ENCODE data around the gene EFNA5. TPM values are rescaled to one million over a fixed set of nuclear protein-coding genes. Genes with fewer than 3 reads are reported as not detected.

The EFNA5 gene
- total RNA-seq, 1 experiment from 2014 or later: 0.22 TPM

DNA sequence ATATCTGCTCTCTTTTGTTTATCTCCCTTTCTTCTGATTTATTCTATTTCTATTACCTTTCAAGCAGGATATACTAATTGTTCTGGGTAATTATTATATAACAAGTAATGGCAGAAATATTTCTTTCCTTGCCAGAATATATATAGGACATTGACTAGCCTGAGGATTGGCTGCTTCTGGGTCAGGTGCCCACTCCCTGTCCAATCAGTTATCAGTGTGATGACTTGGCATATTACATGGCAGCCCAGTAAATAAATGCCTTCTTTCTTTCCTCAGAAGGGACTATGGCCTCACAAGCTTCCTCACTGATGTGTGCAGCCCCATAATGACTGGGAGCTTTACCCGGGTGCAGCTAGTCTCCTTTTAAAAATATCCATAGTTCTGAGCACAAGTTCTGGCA lies 301.1 kb downstream of the EFNA5 start:
- Histone ChIP-seq H3K9me3 (ENCODE audit: control insufficient read depth in 1 of 2, insufficient read depth in 1 of 2, low read depth in 1 of 2, low read length in 2 of 2) (no peaks in the 10 kb centered on the region), H3K4me3 (replicated peaks in 1 of 2; ENCODE audit: low read depth in 1 of 2, low read length in 2 of 2) (no peak overlapping the region), H3K9ac (ENCODE audit: low read length) (no peak overlapping the region), H3K9me2 (ENCODE audit: insufficient read depth) (no peaks in the 10 kb centered on the region), H4K20me1 (ENCODE audit: insufficient read depth) (no peaks in the 10 kb centered on the region), H3K27me3 (ENCODE audit: insufficient read depth, low read length) (no peaks in the 10 kb centered on the region), H3K27ac (ENCODE audit: low read depth, low read length) (no peak overlapping the region), H2AFZ (ENCODE audit: low read depth, low read length, poor library complexity, severe bottlenecking) (no peak overlapping the region), H3K4me1 (ENCODE audit: control insufficient read depth in 1 of 2, insufficient read depth in 2 of 2, low read length in 2 of 2) (no peaks in the 10 kb centered on the region), H3K36me3 (ENCODE audit: control insufficient read depth in 1 of 2, insufficient read depth in 2 of 2, low read length in 2 of 2) (no peaks in the 10 kb centered on the region), H3K4me2 (ENCODE audit: low read length) (no peak overlapping the region), H3K79me2 (ENCODE audit: insufficient read depth, low read length) (no peaks in the 10 kb centered on the region)
- RAD21 ChIA-PET (ENCODE audit: low non-redundant PET in 1 of 2, low total read pairs in 2 of 2, uncharacterized antibody in 2 of 2, unreplicated experiment in 2 of 2): no interaction called here
- DNase-seq (ENCODE audit: low read depth, low spot score) (no peak), ATAC-seq (no peak)
- POLR2A ChIA-PET: no interaction called here
- CTCF ChIA-PET: no interaction called here
- TF ChIP-seq, protein P1, sequence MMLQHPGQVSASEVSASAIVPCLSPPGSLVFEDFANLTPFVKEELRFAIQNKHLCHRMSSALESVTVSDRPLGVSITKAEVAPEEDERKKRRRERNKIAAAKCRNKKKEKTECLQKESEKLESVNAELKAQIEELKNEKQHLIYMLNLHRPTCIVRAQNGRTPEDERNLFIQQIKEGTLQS (IDR thresholded peaks at IDR 0.05): no peak
- no peak for TF ChIP-seq ELF1 (IDR thresholded peaks at IDR 0.05; ENCODE audit: borderline replicate concordance, low read depth)
- TF ChIP-seq, protein P2, sequence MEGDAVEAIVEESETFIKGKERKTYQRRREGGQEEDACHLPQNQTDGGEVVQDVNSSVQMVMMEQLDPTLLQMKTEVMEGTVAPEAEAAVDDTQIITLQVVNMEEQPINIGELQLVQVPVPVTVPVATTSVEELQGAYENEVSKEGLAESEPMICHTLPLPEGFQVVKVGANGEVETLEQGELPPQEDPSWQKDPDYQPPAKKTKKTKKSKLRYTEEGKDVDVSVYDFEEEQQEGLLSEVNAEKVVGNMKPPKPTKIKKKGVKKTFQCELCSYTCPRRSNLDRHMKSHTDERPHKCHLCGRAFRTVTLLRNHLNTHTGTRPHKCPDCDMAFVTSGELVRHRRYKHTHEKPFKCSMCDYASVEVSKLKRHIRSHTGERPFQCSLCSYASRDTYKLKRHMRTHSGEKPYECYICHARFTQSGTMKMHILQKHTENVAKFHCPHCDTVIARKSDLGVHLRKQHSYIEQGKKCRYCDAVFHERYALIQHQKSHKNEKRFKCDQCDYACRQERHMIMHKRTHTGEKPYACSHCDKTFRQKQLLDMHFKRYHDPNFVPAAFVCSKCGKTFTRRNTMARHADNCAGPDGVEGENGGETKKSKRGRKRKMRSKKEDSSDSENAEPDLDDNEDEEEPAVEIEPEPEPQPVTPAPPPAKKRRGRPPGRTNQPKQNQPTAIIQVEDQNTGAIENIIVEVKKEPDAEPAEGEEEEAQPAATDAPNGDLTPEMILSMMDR (IDR thresholded peaks at IDR 0.05 in 2 of 3, conservative IDR thresholded peaks at IDR 0.05 in 1 of 3; ENCODE audit: borderline replicate concordance in 1 of 3, insufficient read depth in 1 of 3, low read depth in 2 of 3, low read length in 2 of 3): no peak
- no peak for TF ChIP-seq EGR1 (IDR thresholded peaks at IDR 0.05; ENCODE audit: low read depth)
- TF ChIP-seq, protein P3, sequence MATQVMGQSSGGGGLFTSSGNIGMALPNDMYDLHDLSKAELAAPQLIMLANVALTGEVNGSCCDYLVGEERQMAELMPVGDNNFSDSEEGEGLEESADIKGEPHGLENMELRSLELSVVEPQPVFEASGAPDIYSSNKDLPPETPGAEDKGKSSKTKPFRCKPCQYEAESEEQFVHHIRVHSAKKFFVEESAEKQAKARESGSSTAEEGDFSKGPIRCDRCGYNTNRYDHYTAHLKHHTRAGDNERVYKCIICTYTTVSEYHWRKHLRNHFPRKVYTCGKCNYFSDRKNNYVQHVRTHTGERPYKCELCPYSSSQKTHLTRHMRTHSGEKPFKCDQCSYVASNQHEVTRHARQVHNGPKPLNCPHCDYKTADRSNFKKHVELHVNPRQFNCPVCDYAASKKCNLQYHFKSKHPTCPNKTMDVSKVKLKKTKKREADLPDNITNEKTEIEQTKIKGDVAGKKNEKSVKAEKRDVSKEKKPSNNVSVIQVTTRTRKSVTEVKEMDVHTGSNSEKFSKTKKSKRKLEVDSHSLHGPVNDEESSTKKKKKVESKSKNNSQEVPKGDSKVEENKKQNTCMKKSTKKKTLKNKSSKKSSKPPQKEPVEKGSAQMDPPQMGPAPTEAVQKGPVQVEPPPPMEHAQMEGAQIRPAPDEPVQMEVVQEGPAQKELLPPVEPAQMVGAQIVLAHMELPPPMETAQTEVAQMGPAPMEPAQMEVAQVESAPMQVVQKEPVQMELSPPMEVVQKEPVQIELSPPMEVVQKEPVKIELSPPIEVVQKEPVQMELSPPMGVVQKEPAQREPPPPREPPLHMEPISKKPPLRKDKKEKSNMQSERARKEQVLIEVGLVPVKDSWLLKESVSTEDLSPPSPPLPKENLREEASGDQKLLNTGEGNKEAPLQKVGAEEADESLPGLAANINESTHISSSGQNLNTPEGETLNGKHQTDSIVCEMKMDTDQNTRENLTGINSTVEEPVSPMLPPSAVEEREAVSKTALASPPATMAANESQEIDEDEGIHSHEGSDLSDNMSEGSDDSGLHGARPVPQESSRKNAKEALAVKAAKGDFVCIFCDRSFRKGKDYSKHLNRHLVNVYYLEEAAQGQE (IDR thresholded peaks at IDR 0.05; ENCODE audit: low read depth): no peak
- no peak for TF ChIP-seq EZH2phosphoT487 (IDR thresholded peaks at IDR 0.05; ENCODE audit: borderline replicate concordance)
- no peak for TF ChIP-seq SP1 (IDR thresholded peaks at IDR 0.05; ENCODE audit: low read depth)
- TF ChIP-seq FOSL1 (IDR thresholded peaks at IDR 0.05; ENCODE audit: low read depth): no peak
- no peak for TF ChIP-seq CEBPB (IDR thresholded peaks at IDR 0.05; ENCODE audit: low read depth)
- no peak for TF ChIP-seq YY1 (IDR thresholded peaks at IDR 0.05; ENCODE audit: extremely low read depth, insufficient replicate concordance, low read depth, low read length)
- TF ChIP-seq POLR2AphosphoS5 (IDR thresholded peaks at IDR 0.05; ENCODE audit: low read depth, low read length): no peak
- no peak for TF ChIP-seq SRF (IDR thresholded peaks at IDR 0.05; ENCODE audit: low read depth)
- no peak for TF ChIP-seq RAD21 (IDR thresholded peaks at IDR 0.05; ENCODE audit: low read depth)
- TF ChIP-seq, protein P4, sequence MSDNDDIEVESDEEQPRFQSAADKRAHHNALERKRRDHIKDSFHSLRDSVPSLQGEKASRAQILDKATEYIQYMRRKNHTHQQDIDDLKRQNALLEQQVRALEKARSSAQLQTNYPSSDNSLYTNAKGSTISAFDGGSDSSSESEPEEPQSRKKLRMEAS (IDR thresholded peaks at IDR 0.05): no peak
- no peak for TF ChIP-seq JUND (IDR thresholded peaks at IDR 0.05)
- no peak for TF ChIP-seq ZFX (IDR thresholded peaks at IDR 0.05)
- no peak for TF ChIP-seq CBX3 (IDR thresholded peaks at IDR 0.05; ENCODE audit: low read depth)
- TF ChIP-seq ZNF274 (IDR thresholded peaks at IDR 0.05; ENCODE audit: low read depth, low read length): no peak
- TF ChIP-seq, protein P5, sequence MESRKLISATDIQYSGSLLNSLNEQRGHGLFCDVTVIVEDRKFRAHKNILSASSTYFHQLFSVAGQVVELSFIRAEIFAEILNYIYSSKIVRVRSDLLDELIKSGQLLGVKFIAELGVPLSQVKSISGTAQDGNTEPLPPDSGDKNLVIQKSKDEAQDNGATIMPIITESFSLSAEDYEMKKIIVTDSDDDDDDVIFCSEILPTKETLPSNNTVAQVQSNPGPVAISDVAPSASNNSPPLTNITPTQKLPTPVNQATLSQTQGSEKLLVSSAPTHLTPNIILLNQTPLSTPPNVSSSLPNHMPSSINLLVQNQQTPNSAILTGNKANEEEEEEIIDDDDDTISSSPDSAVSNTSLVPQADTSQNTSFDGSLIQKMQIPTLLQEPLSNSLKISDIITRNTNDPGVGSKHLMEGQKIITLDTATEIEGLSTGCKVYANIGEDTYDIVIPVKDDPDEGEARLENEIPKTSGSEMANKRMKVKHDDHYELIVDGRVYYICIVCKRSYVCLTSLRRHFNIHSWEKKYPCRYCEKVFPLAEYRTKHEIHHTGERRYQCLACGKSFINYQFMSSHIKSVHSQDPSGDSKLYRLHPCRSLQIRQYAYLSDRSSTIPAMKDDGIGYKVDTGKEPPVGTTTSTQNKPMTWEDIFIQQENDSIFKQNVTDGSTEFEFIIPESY (IDR thresholded peaks at IDR 0.05; ENCODE audit: extremely low read depth, insufficient replicate concordance, low read length): no peak
- intact Hi-C loops (cut with micrococcal nuclease): no loop called here
- no TSS peak for BruUV-seq (replicated peaks)
